Natural killer cell (primary cell): ENCODE data around the gene SERGEF. TPM values are rescaled to one million over a fixed set of nuclear protein-coding genes. Genes with fewer than 3 reads are reported as not detected.

Source experiments
- ATAC-seq, 3 donors: fragments of 150-1000 bp in 2 of 3; fragments of 200-7000 bp in 1 of 3; cut with Tn5 transposase; 1 replicate in 1 of 3; 2 replicates in 2 of 3; pipeline ENCODE4 v1.10.0; 2021; ENCODE audit warnings: mild to moderate bottlenecking in 2 of 3, moderate library complexity in 2 of 3
- DNase-seq, 2 donors: peaks; one replicate each; pipeline versions ENCODE4 v3.0.0 to v3.0.0-alpha.2; 2013 to 2021; ENCODE audit warnings: mixed read lengths in 1 of 2
- H3K27ac ChIP-seq: one replicate; pipeline ENCODE4 v1.5.1; 2013; ENCODE audit warnings: mild to moderate bottlenecking, low read length
- H3K27me3 ChIP-seq: one replicate; pipeline ENCODE4 v1.6.1; 2013; ENCODE audit warnings: low read length; ENCODE audit not compliant: control insufficient read depth, insufficient read depth
- H3K36me3 ChIP-seq: one replicate; pipeline ENCODE4 v1.6.1; 2013; ENCODE audit warnings: low read length; ENCODE audit not compliant: control insufficient read depth, insufficient read depth
- H3K4me1 ChIP-seq: one replicate; pipeline ENCODE4 v1.6.1; 2013; ENCODE audit warnings: low read length; ENCODE audit not compliant: control insufficient read depth, insufficient read depth
- H3K4me3 ChIP-seq: one replicate; pipeline ENCODE4 v1.5.1; 2013; ENCODE audit warnings: low read length
- H3K9me3 ChIP-seq: one replicate; pipeline ENCODE4 v1.6.1; 2013; ENCODE audit warnings: low read length; ENCODE audit not compliant: control insufficient read depth, insufficient read depth
- H3K27ac Mint-ChIP-seq, 2 donors: one replicate each; pipeline ENCODE4 v1.8.0; 2022; ENCODE audit warnings: mild to moderate bottlenecking in 2 of 2, mixed read lengths in 2 of 2, moderate library complexity in 1 of 2
- H3K27me3 Mint-ChIP-seq, 2 donors: one replicate each; pipeline ENCODE4 v1.8.0; 2022; ENCODE audit warnings: low read depth in 2 of 2, mixed read lengths in 2 of 2
- H3K36me3 Mint-ChIP-seq: one replicate; pipeline ENCODE4 v1.8.0; 2022; ENCODE audit warnings: mixed read lengths
- H3K4me1 Mint-ChIP-seq, 2 donors: one replicate each; pipeline ENCODE4 v1.8.0; 2022; ENCODE audit warnings: mixed read lengths in 2 of 2
- H3K4me3 Mint-ChIP-seq: one replicate; pipeline ENCODE4 v1.8.0; 2022; ENCODE audit warnings: mild to moderate bottlenecking, moderate library complexity, mixed read lengths
- H3K9me3 Mint-ChIP-seq, 2 donors: one replicate each; pipeline ENCODE4 v1.8.0; 2022; ENCODE audit warnings: mixed read lengths in 2 of 2
- CTCF ChIP-seq: fragments of 200-600 bp; IDR thresholded peaks from one replicate; pipeline ENCODE4 v1.8.0; 2022; ENCODE audit warnings: antibody characterized with exemption
- WGBS: methylation state at CpG from one replicate; pipeline ENCODE4 v1.1.7; 2013; ENCODE audit warnings: missing lambda C conversion rate; ENCODE audit not compliant: insufficient coverage; 5-methylcytosine and 5-hydroxymethylcytosine counted together
- intact Hi-C: fragments of 100-400 bp; cut with micrococcal nuclease; formaldehyde crosslinking; loops from one replicate; pipeline ENCODE4 v1.14.2; 2022
- total RNA-seq, 4 donors: library from RNA; stranded (reverse); fragments of 120-200 nt in 1 of 4; gene quantifications; one replicate each; pipeline versions ENCODE4 v1.2.3 to v1.2.4, GENCODE V29; 2013 to 2022

The SERGEF gene
- total RNA-seq, 3 donors from 2014 or later (not counting 1 experiment from before 2014, with no cell fraction given), result 67.5 to 78.6 (median 69.4) TPM

GRCh38 chr11:17753641-17754040 is 259.2 kb downstream of the SERGEF start:
- Mint-ChIP-seq H3K9me3 (no peaks in the 10 kb centered on the region), H3K27ac (no peak overlapping the region), H3K4me3 (no peak overlapping the region), H3K36me3 (no peaks in the 10 kb centered on the region), H3K4me1 (no peaks in the 10 kb centered on the region), H3K27me3 (peaks cover 9 to 29% of the 10 kb centered on the region in 2 donors)
- H3K4me1 ChIP-seq, result no peaks in the 10 kb centered on the region
- no peak for ATAC-seq
- no peak overlapping the region for H3K27ac ChIP-seq
- H3K4me3 ChIP-seq, result no peak overlapping the region
- no peak for DNase-seq
- WGBS, result 89% methylated on average over 10 of the region's 10 CpGs
- H3K9me3 ChIP-seq, result no peaks in the 10 kb centered on the region
- H3K36me3 ChIP-seq, result no peaks in the 10 kb centered on the region
- no peak for TF ChIP-seq CTCF
- intact Hi-C loops, result no loop called here
- no peaks in the 10 kb centered on the region for H3K27me3 ChIP-seq

DNA sequence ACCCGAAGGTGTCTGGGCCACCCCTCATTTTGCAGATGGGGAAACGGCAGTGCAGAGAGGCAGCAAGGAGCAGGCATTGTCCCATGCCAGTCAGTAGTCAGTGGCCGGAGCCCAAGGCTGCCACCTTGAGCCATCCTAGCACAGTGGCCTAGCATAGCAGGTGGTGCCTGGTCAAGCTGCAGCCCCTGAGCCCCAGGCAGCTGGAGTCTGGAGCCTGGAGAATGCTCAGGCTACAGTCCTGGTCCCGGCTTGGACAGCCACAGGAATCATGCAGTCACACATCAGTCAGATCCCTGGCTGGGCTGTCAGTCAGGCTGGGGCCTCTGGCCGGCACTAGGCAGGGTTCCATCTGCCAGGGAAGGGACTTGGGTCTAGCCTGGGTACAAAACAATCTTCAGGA is 259.7 kb downstream of the SERGEF start:
- Histone ChIP-seq H3K36me3 (no peaks in the 10 kb centered on the region), H3K27ac (no peak overlapping the region), H3K27me3 (no peaks in the 10 kb centered on the region), H3K9me3 (no peaks in the 10 kb centered on the region), H3K4me3 (no peak overlapping the region), H3K4me1 (no peaks in the 10 kb centered on the region)
- no peak for DNase-seq
- peaks cover 10 to 29% of the 10 kb centered on the region in 2 donors for H3K27me3 Mint-ChIP-seq
- TF ChIP-seq CTCF, result no peak
- WGBS, result 79% methylated on average over 5 of the region's 5 CpGs
- intact Hi-C loops, result no loop called here
- no peak for ATAC-seq
- H3K4me1 Mint-ChIP-seq, result no peaks in the 10 kb centered on the region
- H3K36me3 Mint-ChIP-seq, result no peaks in the 10 kb centered on the region
- no peaks in the 10 kb centered on the region for H3K9me3 Mint-ChIP-seq
- no peak overlapping the region for H3K27ac Mint-ChIP-seq
- H3K4me3 Mint-ChIP-seq, result no peak overlapping the region

- H3K36me3 Mint-ChIP-seq, result no peaks in the 10 kb centered on the region
- Histone ChIP-seq H3K36me3 (no peaks in the 10 kb centered on the region), H3K9me3 (no peaks in the 10 kb centered on the region), H3K4me3 (no peak overlapping the region), H3K27me3 (no peaks in the 10 kb centered on the region), H3K4me1 (no peaks in the 10 kb centered on the region), H3K27ac (no peak overlapping the region)
- ATAC-seq (no peak), DNase-seq (no peak)
- no peaks in the 10 kb centered on the region for H3K9me3 Mint-ChIP-seq
- H3K4me1 Mint-ChIP-seq, result no peaks in the 10 kb centered on the region
- H3K27me3 Mint-ChIP-seq, result peaks cover 14 to 27% of the 10 kb centered on the region in 2 donors
- H3K4me3 Mint-ChIP-seq, result no peak overlapping the region
- intact Hi-C loops, result no loop called here
- no peak overlapping the region for H3K27ac Mint-ChIP-seq
- no peak for TF ChIP-seq CTCF
- WGBS, result 80% methylated on average over 7 of the region's 7 CpGs
Measured at GRCh38 chr11:17752144-17752543, 260.7 kb downstream of the SERGEF start.

DNA sequence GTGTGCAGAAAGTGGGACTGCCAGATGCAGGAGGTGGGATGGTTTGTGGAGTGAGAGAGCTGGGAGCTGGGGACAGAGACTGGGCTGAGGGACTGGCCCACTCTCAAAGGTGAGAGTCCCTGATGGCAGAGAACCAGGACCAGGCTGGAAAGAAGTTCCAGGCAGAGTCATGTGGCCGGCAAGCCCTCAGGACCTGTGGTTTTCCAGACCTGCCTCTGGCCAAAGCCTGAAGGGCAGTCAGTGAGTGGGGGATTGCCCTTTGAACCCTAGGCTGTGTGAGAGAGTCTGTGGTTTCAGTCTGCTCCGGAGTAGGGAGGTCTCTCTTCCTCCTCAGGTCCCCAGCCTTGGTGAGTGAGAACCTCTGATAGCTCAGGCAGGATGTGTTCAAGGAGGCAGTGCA is 261.3 kb downstream of the SERGEF start:
- Mint-ChIP-seq H3K27me3 (peaks cover 12 to 21% of the 10 kb centered on the region in 2 donors), H3K27ac (no peak overlapping the region), H3K36me3 (no peaks in the 10 kb centered on the region), H3K4me1 (no peaks in the 10 kb centered on the region), H3K9me3 (no peaks in the 10 kb centered on the region), H3K4me3 (no peak overlapping the region)
- no peak for TF ChIP-seq CTCF
- no peak for ATAC-seq
- H3K36me3 ChIP-seq, result no peaks in the 10 kb centered on the region
- no peaks in the 10 kb centered on the region for H3K9me3 ChIP-seq
- intact Hi-C loops, result no loop called here
- H3K4me3 ChIP-seq, result no peak overlapping the region
- 48% methylated on average over 2 of the region's 2 CpGs for WGBS
- no peaks in the 10 kb centered on the region for H3K4me1 ChIP-seq
- no peak overlapping the region for H3K27ac ChIP-seq
- no peak for DNase-seq
- no peaks in the 10 kb centered on the region for H3K27me3 ChIP-seq
